ENCODE results near the gene LAMTOR3.

- no peak for TF ChIP-seq POLR2A (IDR thresholded peaks at IDR 0.05)
- TF ChIP-seq CTCF (IDR thresholded peaks at IDR 0.05): no peak
These were observed 46.8 kb downstream of the LAMTOR3 start for GRCh38 chr4:99847362-99847976.

All from adrenal gland (tissue), 5 donors.